IPS-NIHi7 (cell line): ENCODE results near the gene CEP83.
A peak's percentile ranks its signal among the peaks of the same experiment; 100 is the strongest.

Experiments used
- DNase-seq: peaks from one replicate; pipeline ENCODE4 v3.0.0; 2012; ENCODE audit warnings: mixed read lengths; ENCODE audit errors: extremely low spot score

Gene CEP83

GRCh38 chr12:94305130-94305957, 154.3 kb downstream of the CEP83 start:
- DNase-seq = no peak

- peak; percentile 65 for DNase-seq
Measured at GRCh38 chr12:94304566-94305061, 155.1 kb downstream of the CEP83 start.

DNA sequence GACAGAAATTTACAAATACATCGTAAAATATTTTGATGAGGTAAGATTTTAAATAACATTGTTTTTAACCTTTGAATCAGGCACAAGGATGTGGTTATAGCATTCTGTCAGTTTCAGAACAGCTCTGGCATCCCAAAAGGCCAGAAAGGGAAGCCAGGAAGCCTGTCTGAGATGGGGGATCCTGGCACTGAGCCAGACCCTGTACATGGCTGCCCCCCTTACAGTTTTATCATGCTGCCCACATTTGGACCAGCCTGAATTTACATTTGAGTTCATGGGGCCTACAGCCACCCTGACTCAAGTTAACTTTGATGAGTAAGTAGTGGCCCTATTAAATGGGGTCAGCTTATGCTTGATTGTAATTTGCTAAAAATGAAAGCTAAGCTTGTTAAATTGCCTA, 155.7 kb downstream of the CEP83 start:
- DNase-seq = no peak

DNA sequence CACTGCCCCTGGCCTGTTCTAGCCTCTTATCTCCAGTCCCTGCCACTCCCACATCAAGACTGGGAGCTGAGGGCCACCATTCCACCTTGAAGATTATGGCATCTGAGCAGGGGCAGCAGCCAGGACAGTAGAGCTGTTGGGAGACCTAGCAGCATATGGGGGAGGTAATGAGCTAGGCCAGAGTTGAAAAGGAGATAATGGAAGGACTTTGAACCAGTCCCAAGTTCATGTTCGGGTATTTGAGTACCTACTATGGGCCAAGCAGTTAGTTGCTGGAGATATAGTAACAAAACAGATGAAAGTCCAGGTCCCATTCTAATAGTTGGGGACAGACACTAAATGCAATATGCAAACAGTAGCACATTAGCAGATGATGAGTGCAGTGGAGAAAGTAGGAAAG, 159.8 kb downstream of the CEP83 start:
- DNase-seq = no peak

DNA sequence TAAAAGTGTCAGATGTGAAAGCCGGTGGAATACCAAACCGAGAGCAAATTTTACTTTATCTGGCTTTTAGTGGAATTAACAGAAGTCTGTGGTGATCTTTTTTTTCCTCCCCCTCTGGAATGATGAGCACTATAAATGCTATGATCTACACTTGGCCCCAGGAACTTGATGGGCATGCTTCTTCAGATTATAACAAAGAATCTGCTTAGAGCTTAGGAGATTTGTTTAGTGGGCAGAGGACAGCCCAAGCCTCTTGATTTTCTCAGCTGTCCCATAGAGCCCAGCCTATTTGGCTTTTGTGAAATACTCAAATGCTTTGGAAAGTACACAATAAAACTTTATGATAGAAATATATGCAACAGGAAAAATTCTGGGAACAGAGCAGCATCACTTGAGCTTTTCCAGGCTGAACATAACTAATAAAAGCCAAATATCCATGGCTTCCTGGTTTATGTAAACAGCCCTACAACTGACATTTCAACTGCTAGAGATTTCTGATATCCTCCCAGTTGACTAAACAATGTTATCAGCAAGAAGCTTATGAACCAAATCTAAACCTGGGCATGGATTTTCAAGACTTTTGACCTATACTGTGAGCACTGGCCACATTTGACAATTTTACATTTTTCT, 161.7 kb downstream of the CEP83 start:
- DNase-seq = no peak

DNA sequence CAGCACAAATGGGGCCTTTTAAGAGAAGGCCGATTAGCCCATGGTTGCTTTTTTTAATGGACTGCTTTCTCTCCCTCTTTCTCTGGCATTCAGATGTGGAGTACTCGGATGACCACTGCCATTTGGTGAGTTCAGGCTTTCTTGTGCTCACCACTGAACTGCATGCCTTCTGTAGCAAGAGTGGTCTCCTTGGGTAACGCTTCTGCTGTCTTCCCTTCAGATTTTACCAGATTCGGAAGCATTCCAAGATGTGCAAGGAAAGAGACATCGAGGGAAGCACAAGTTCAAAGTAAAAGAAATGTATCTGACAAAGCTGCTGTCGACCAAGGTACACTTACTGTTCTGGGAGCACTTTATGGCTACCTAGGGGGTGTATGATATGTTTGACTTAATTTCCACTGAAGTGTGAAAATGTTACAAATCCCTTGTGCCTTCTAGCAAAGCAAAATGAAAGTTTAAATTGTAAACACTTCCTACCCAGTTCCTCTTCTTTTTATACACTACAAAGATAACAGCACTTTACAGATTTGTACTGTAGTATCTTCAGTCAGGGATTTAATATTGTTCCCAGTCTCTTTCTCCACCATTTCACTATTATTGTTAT, 162.5 kb downstream of the CEP83 start:
- DNase-seq = no peak

- no peak for DNase-seq
Measured at GRCh38 chr12:94290353-94290752, 169.3 kb downstream of the CEP83 start.

- DNase-seq = no peak
Measured at GRCh38 chr12:94289461-94290312, 170.0 kb downstream of the CEP83 start.

GRCh38 chr12:94287245-94287628, 172.4 kb downstream of the CEP83 start:
- DNase-seq = no peak

- DNase-seq = no peak
Measured at GRCh38 chr12:94286583-94287244, 173.0 kb downstream of the CEP83 start.

DNA sequence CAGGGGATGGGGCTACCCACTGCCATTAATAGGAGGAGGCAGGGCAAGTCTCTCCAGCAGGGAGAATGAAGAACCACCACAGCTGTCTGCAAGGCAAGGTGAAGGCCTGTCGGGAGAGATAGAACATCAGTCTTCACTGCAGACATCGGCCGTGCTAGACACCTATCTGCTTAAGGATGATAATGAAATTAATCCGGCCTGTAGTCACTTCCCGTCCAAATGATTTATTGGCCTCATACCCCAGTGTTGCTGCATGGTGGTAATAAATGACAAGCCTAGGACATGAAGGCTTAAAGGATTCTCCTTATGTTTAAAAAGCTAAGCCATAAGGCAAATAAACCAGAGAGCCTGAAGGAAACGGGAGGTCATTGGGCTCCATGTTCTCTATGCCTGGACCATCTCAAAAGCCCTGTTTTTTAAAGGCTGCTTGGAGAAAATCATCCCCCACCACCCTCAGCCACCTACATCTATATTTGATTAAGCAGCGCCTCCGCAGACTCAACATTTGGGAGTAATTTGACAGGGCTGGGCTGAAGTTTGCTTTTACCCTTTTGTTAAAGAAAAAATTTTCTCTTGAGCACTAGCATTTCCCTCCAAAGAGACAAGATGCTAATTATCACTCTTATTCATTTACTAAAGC, 173.6 kb downstream of the CEP83 start:
- DNase-seq = no peak

DNA sequence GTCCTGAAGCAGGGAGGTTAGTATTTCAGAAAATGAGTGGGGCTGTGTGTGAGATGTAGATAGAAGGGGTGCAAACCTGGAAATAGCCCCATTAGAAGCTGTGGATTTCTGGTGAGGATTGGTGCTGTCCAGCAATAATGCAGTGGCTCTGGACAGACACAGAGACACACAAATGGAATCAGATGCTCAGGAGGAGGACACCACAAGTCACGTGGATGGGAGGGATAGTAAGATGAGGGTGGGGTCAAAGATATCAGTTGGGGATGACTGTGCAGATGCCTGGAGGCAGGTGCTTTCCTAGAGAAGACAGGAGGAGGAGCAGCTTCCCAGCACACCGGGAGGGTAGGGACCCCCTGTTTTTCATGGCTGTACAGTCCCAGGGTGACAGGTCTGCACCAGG, 174.8 kb downstream of the CEP83 start:
- no peak for DNase-seq

GRCh38 chr12:94284046-94284445, 175.6 kb downstream of the CEP83 start:
- DNase-seq = no peak

DNA sequence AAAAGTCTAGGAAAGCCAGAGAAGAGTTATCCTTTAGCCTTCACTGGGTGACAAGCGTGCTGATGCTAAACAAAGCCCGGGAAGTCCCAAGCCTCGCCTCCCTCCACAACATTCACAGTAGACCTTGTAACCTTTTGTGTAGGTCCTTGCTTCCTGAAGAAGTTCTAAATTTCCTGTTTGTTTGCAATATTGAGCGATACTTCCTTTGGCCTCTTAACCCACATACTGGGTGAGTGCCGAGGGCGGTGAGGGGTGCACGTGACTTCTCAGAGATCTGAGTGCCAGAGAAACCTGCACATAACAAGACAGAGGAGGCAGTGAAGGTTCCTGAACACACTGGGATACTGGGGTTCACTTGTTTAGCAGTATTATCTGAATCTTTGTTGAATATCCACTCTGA, 177.0 kb downstream of the CEP83 start:
- no peak for DNase-seq

DNA sequence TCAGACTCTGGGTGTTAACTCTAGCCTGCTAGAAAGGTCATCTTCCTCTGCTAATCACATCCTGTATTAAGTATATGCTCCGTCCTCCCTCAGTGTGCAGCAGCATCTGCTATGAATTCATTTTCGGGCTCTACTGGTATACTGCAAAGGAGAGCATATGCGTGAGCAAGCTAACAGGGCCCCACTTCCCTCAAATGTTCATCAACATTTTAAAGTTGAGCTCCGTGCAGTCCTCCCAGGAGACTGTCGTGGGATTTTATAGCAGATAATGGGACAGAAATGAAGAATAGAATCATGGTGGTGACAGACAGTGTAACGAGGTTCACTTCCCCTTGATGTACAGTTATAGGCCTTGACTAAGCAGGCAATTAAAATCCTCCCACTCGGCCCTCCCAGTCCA, 179.6 kb downstream of the CEP83 start:
- DNase-seq = no peak

GRCh38 chr12:94277426-94278000, 182.2 kb downstream of the CEP83 start:
- DNase-seq = no peak

GRCh38 chr12:94276725-94277124, 182.9 kb downstream of the CEP83 start:
- DNase-seq = no peak

GRCh38 chr12:94273272-94273671, 186.4 kb downstream of the CEP83 start:
- no peak for DNase-seq

DNA sequence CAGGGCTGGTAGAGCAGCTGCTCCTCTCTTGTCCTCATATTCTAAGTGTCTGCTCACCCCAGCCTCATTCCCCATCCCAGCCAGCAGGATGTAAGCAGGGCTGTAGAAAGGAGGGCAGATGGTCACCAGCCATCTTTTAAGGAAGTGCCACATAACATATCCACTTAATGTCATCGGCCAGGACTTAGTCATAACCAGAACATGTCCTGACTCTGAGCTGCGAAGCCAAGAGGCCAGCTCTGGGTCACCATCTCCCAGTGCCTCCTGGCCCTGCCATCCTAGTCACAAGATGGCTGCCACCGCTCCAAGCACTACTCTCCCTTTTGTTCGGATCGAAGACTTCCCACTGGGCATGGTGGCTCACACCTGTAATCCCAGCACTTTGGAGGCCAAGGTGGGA, 187.4 kb downstream of the CEP83 start:
- DNase-seq = no peak

DNA sequence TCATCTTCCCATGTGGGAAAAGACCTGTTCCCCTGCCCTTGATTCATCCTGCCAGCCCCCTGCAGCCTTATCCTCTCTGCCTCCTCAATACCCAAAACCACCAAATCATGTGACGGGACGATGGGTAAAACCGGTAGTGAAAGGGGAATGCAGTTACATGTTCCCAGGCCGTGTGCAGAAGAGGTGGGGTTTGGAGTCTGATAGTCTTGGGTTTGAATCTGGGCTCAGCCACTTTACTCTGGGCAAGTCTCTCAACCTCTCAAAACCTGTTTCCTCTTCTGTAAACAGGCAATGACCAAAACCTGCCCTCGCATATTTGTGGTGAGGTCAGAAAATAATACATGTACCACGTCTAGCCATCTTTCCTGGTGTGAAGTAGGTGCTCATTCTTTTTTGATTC, 188.3 kb downstream of the CEP83 start:
- DNase-seq = no peak
